Stimulated activated CD4-positive, alpha-beta T cell treated with anti-CD3 and anti-CD28 coated beads, Interleukin-4, amount 100 ng/mL, for 1 hour (primary cell): ENCODE measurements around the gene ZEB2.

Source experiments
- DNase-seq: peaks from one replicate; pipeline ENCODE4 v3.0.0-alpha.2; 2020

Gene ZEB2

GRCh38 chr2:144414324-144414845 lies 105.5 kb downstream of the ZEB2 start:
- no peak for DNase-seq

DNA sequence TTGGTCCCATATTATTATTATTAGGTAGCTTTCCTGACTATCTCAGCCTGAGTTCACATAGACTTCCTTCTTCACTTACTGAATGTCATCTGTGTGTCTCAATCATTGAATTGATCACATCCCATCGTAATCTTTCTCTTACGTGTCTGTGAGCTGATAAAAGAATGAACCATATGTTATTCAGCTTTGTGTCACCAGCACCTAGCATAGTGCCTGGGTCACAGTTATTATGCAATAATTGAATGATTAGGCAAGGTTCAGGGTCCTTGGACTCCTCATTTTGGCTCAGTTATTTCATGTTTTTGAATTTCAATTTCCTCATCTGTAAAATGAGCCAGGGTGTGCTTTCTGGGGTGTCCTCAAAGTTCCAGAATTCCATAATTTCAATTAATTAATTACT lies 107.2 kb downstream of the ZEB2 start:
- DNase-seq = no peak

DNA sequence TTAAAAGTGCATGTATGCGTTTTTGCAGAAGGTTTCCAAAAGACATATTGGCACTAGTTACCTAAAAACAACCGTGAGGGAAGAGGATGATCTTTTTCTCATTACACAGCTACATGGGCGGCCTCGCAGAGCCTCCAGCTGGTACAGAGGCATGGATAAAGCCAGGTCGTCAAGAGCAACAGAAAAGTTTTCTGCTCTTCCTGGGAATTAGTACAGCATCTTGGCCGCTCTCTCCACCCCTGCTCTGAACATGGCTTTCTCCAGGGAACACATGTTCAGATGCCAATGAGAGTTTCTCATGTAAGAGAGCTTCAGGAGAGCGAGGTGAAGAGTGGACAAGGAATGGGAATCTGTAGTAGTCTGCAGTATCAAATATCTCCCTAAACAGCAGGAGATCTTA lies 108.4 kb downstream of the ZEB2 start:
- no peak for DNase-seq

DNA sequence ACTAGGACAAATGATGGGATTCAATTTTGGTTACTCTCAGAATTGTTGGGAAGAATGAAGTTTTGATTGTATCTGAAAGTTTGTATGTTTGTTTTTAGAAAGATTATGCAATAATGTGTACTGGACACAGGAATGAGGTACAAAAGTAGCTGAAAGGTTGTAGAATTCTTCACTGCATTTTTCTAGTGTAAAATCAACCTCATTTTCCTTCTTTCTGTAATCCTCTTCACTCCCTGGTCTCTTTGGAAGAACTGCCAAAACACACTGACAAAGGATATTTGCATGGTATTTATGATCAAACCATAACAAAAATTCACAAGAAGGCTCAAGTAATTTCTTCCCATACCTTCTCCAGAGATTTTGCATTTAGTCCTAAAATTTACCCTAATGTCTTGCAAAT lies 110.7 kb downstream of the ZEB2 start:
- no peak for DNase-seq

- no peak for DNase-seq
Observed at GRCh38 chr2:144407262-144407661, 112.7 kb downstream of the ZEB2 start.

GRCh38 chr2:144405982-144406788 lies 113.7 kb downstream of the ZEB2 start:
- DNase-seq = no peak

DNA sequence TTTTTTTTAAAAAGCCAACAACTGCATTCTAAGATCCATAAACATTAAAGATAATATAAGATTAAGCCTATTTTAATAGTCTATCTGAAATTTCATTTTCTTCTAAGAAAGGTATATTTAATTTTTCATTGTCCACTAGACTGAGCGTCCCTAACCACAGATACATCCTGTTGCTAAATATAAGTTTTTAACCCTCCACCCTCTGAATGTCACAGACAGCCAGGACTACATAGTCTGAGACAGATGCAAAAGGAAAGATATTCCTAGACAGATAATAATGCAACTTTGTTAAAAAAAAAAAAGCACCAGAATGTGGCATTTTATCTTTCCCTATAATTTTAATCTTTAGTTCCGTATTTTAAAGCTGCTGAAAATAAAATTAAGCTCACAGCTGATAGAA lies 114.6 kb downstream of the ZEB2 start:
- no peak for DNase-seq

DNA sequence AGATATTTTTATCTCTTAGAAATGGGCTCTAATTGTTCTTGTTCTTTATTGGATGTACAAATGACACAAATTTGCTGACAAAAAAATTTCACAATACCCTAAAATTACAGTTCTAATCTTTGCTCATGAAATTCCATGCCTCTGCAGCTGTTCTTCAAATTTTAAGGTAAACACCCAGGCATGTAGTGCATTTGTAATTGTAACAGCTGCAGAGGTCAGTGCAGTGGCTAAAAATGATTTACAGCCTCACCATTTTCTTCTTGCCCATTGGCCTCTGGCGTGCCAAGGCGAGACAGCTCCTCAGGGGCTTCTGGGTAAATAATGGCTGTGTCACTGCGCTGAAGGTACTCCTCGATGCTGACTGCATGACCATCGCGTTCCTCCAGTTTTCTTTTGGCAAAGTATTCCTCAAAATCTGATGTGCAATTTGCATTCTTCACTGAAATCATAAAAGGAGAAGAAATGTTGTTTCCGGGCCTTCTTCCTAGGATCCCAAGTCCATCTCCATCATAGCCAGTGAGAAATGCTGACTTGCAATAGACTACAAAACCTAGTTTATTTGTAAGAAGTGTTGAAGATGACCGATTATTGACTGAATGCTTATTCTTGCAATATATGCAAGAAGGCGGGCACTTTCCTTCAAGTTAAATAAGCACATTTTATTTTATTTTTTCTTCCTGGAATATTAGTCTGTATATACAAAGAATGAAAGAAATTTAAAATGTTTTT lies 115.2 kb downstream of the ZEB2 start:
- no peak for DNase-seq

- DNase-seq = no peak
Observed at GRCh38 chr2:144403933-144404332, 116.0 kb downstream of the ZEB2 start.

DNA sequence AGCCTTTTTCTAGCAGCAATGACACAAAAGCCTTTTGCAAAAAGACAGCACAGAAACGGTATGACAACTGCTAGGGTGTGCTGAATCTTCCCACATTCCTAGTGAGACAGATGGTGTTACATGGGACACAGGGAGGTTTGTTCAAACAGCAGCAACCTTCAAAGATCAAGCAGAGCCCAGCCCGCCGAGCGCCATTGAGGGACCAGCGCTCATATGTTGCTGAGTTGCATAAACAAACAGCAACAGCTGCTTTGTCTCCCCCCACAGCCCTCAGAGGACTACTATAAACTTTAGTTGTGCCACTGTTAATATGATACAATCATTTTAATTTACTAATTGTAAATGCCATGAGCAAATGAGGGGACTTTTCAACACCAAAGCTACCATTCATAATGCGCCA lies 117.7 kb downstream of the ZEB2 start:
- DNase-seq = no peak

DNA sequence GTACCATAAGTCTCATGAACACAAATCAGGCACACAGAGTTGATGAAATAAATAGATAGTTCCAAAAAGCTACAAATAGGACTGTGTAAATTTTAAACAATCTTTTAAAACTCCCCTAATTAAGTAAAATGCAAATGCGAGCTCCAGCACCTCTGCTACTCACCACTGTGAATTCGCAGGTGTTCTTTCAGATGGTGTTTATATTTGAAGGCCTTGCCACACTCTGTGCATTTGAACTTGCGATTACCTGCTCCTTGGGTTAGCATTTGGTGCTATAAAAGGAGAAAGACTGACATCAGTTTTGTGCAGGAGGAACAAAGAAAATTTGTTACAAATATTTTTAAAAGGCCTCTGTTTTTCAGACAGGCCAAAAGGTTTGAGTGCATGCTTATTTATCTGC lies 118.9 kb downstream of the ZEB2 start:
- no peak for DNase-seq

GRCh38 chr2:144396318-144396717 lies 123.6 kb downstream of the ZEB2 start:
- DNase-seq = no peak

- no peak for DNase-seq
Observed at GRCh38 chr2:144390424-144391020, 129.4 kb downstream of the ZEB2 start.

DNA sequence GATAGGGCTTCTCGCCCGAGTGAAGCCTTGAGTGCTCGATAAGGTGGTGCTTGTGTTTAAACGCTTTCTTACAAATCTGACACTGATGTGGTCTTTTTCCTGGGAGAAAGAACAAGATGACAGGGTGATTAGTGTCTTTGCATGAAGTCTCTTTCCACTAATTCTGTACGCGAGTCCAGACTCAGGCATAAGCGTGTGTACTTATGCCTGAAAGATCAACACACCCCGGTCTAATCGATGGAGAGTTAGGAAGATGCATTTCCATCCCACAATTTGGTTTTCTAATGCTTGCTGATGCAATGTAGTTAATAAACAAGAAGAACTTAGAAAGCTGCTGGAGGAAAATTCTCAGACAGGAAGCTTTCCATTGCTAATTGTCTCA lies 130.0 kb downstream of the ZEB2 start:
- no peak for DNase-seq

- DNase-seq = no peak
Observed at GRCh38 chr2:144389151-144389929, 130.6 kb downstream of the ZEB2 start.

DNA sequence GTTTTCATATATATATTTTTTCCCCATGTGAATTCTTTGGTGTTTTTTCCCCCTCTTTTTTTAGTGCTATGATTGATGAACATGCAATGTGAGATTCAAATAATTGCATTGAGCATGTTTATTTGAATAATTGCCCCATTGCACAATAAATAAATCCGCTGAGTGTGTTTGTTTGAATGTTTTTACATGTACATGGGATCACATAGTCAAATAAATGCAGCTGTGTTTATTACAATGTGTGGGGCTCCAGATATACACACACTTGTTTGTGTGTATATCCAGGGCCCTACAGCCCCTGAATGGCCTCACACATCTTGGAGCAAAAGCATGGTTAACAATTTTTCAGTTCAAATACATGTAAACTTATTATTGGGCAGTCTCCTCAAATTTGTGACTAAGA lies 134.5 kb downstream of the ZEB2 start:
- no peak for DNase-seq

- DNase-seq = no peak
Observed at GRCh38 chr2:144383571-144384100, 136.3 kb downstream of the ZEB2 start.

GRCh38 chr2:144382849-144383248 lies 137.1 kb downstream of the ZEB2 start:
- DNase-seq = no peak

- DNase-seq = no peak
Observed at GRCh38 chr2:144381716-144382115, 138.2 kb downstream of the ZEB2 start.

DNA sequence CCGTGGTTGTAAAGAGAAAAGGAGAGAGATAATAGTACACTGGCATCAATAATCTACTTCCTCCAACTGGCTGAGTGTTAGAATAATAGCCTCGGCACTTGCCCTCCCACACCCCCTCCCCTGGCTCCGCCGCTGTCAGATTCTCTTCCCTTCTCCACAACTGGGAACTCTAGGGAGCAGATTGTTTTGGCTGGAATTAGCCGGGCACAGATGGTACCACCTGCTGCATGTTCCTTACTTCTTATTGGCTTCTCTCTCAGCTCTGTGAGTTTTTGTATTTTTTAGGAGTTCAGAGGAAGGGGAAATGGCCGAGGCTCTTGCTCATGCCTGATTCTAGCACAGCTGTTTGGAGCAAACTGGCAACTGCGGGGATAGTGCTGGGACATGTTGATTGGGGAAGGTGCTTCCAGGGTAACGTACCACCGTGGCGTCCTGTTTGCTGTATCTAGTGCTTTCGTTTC lies 140.0 kb downstream of the ZEB2 start:
- no peak for DNase-seq

DNA sequence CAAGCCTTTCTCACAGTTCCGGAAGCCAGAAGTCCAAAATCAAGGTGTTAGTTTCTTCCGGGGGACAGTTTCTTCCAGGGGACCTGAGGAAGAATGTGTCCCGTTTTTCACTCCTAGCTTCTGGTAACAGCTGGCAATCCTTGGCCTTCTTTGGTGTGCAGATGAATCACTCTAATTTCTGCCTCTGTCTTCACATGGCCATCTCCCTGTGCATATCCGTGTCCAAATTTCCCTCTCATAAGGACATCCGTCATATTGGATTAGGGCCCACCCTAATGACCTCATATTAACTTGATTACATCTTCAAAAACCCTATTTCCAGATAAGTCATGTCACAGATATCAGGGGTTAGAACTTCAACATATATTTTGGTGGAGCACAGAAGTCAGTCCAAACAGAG lies 141.4 kb downstream of the ZEB2 start:
- no peak for DNase-seq

DNA sequence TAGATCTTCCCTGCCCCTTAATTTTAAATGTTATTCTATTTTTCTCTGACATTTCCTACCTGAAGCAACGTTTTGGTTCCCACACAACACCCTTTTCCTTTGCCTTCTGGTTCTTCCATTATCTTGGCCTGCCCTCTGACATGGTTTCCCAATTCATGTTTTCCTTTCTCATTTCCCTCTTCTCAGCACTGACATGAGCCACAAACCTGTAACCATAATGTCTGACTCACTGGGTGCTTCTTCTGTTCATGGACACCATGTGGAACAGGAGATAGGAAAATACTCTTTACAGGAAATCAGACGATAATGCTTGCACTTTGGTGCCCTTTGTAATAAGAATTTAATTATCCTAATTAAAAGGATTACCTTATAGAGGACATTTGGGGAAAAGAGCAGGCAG lies 142.0 kb downstream of the ZEB2 start:
- DNase-seq = no peak

GRCh38 chr2:144376926-144377325 lies 143.0 kb downstream of the ZEB2 start:
- no peak for DNase-seq
